GM10847 (cell line): ENCODE results near the gene ARL2.

Experiments used
- POLR2A ChIP-seq: IDR thresholded peaks from 2 replicates; pipeline ENCODE4 v1.6.1; 2011; ENCODE audit not compliant: insufficient read length; ENCODE audit errors: extremely low read depth

Gene ARL2

GRCh38 chr11:65013888-65014725, at the start of gene ARL2:
TSS of gene ARL2 (plus strand) at chr11:65014160. CDS start at chr11:65014208, 48 bp downstream.
- no peak for TF ChIP-seq POLR2A

- TF ChIP-seq POLR2A, result no peak
These were observed 46.6 kb upstream of the ARL2 start for GRCh38 chr11:64967375-64967774.

- TF ChIP-seq POLR2A, result no peak
These were observed 44.8 kb upstream of the ARL2 start for GRCh38 chr11:64969209-64969608.

GRCh38 chr11:64970731-64971151, 43.2 kb upstream of the ARL2 start:
- TF ChIP-seq POLR2A, result no peak

- no peak for TF ChIP-seq POLR2A
These were observed 42.3 kb upstream of the ARL2 start, which contains the start of gene MAJIN for GRCh38 chr11:64971421-64972233. TSS of gene MAJIN (minus strand) at chr11:64972108. CDS start at chr11:64959405, 12,703 bp downstream.

GRCh38 chr11:64974124-64974523, 39.8 kb upstream of the ARL2 start:
- no peak for TF ChIP-seq POLR2A

GRCh38 chr11:64976651-64977050, 37.3 kb upstream of the ARL2 start:
- no peak for TF ChIP-seq POLR2A

GRCh38 chr11:64987998-64988854, 25.7 kb upstream of the ARL2 start:
- TF ChIP-seq POLR2A, result no peak

GRCh38 chr11:64989416-64989815, 24.5 kb upstream of the ARL2 start:
- no peak for TF ChIP-seq POLR2A

- no peak for TF ChIP-seq POLR2A
These were observed 23.6 kb upstream of the ARL2 start for GRCh38 chr11:64990222-64990923.

GRCh38 chr11:64994318-64994717, 19.6 kb upstream of the ARL2 start:
- TF ChIP-seq POLR2A, result no peak

GRCh38 chr11:64996327-64996709, 17.6 kb upstream of the ARL2 start:
- no peak for TF ChIP-seq POLR2A

- TF ChIP-seq POLR2A, result no peak
These were observed 17.1 kb upstream of the ARL2 start, which contains the start of gene BATF2 for GRCh38 chr11:64996710-64997380. TSS of gene BATF2 (minus strand) at chr11:64996971. CDS start at chr11:64996914, 57 bp downstream.

GRCh38 chr11:64998141-64998540, 15.8 kb upstream of the ARL2 start:
- no peak for TF ChIP-seq POLR2A
